GM21529 (cell line): ENCODE data around the gene MCAT.
"Not testable (repeated sequence)": the region's sequence is repeated elsewhere in the genome, so short reads cannot be mapped to it uniquely, and the experiment has no call there.

Source experiments
- ATAC-seq: cut with Tn5 transposase; IDR thresholded peaks from one replicate; pipeline ENCODE4 v1.9.1; 2021; ENCODE audit not compliant: unreplicated experiment

The MCAT gene

DNA sequence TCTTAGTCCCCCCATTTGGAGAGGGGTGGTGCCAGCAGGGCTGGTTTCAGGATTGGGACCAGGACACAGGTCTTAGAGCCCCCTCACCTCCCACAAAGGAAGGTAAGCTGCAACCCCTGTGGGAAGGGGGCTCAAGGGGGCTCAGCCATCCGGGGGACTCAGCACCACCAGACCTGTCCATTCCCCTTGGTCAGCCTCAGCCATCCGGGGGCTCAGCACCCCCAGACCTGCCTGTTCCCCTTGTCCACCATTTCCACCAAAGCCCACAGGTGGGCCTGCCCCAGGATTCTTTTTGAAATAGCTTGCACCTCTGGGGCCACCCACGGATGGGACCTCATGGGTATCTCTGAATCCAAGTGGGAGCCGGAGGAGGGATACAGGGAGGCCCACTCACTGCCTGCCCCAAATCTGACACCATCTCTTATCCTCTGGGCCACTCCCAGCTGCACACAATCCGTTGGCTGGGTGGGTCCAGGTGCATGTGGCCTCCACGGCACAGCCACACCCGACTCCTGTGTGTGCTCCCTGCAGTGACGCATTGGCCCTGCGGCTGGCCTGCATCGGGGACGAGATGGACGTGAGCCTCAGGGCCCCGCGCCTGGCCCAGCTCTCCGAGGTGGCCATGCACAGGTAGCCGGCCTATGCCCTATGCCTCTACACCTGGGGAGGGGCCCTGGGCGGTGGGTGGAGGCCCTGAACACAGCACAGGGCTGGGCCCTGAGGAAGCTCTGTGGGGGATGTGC is 15.9 kb downstream of the MCAT start:
- no peak for ATAC-seq

GRCh38 chr22:43126501-43127165 is 16.6 kb downstream of the MCAT start:
- no peak for ATAC-seq

DNA sequence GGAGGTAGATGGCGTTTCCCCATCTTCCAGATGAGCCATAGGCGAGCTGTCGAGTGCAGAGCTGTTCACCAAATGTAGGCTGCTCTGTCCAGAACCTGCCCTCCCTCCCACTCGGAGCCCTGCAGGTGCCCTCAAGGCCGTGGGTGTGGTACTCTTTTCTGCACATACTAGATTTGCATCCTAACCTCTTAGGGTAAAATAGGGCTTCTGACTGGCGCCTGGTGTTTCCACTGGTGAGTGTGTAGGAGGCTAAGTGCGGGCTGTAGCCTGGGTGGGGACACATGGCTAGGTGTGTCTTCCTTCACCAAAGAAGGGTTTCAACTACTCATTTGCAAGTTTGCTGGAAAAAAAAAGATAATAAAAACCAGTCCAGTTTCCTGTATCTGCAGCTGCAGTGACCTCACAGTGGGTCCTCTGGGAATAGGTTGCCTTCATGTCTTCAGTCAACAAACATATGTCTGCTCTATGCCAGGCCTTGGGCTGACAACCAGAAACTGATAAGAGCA is 24.2 kb downstream of the MCAT start:
- peak; percentile 72 for ATAC-seq

DNA sequence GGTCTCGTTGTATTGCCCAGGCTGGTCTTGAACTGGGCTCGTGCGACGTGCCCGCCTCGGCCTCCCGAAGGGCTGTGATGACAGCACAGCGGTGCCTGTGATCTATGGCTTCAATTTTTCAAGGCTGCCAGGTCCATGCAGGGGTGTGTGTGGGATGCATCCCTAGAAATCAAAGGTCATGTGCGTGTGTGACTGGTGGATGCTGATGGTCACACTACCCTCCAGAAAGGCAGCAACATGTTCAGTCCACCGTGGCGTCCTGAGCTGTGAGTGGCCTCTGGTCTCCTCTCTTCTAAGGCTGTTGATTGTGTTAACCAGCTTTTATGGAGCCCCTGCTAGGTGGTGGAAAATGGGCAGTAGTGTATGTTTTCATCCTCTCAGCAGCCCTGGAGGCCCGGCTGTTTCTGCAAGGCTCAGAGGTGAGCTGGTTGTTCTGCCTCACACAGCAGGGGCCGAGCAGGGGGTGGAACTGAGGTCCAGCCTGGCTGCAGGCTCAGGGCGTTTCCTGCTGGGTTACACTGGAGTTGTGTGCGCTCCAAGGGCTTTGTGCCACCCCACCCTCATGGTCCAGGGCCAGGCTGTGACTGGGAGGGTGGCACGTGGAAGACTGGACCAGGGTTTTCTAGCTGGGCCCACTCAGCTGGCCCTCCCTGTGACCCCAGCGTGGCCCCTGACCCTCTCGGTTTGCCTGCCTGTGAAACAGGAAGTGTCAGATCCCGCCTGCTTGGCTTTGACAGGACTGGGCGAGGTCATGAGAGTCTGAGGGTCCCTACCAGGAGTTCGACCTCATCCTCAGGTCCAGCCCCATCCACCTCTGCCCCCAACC is 25.0 kb downstream of the MCAT start:
- no peak for ATAC-seq

- no peak for ATAC-seq
Measured at GRCh38 chr22:43116932-43117331, 26.3 kb downstream of the MCAT start.

DNA sequence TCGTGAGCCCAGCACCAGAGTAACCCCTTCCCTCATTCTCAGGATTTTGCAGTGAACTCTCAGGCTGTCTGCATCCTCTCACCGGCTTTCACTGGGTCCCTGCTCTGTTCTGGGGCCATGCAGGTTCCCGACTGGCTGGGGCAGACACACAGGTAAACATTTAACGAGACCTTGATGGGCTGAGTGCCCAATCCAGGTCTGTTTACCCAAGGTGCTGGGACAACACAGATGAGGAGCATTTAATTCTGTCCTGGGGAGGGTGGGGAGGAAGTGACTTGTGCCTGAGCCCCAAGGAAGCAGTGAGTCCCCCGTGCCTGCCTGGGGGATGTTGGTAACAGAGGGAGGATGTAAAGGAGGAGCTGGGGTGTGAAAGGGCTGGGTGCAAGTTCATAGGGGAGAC is 28.2 kb downstream of the MCAT start:
- ATAC-seq, result no peak

GRCh38 chr22:43113526-43114251 is 29.5 kb downstream of the MCAT start:
- no peak for ATAC-seq

DNA sequence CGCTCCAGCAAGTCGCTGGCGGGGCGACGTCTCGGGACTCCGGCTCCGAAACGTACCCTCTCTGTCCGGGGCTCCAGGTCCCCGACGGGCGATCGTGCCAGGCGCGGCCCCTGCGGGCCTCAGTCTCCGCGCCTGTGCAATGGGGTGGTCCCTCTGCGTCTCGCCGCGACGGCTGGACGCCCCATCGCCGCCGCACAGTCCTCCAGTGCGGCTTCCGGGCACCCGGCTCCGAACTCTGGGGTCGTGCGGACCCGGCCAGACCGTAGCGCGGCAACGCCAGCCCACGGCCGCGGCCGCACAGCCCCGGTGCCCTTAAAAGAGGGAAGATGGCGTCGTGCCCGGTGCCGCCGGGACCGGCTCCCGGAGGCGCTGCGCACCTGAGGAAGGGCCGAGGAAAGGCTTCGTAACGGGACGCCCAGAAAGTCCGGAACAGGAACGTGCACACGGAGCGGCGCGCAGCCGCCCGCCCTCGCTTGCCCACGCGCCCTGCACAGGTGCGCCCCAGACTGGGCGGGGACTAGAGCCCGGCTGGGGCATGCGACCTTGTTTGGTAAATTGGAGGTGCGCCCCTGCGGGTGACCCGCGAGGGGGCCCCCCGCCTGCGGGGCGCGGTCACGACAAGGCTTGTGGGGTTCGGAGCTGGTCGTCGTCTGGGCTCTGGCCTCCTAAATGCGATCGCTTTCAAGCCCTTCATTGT is 32.1 kb downstream of the MCAT start:
- peak; percentile 55 for ATAC-seq

DNA sequence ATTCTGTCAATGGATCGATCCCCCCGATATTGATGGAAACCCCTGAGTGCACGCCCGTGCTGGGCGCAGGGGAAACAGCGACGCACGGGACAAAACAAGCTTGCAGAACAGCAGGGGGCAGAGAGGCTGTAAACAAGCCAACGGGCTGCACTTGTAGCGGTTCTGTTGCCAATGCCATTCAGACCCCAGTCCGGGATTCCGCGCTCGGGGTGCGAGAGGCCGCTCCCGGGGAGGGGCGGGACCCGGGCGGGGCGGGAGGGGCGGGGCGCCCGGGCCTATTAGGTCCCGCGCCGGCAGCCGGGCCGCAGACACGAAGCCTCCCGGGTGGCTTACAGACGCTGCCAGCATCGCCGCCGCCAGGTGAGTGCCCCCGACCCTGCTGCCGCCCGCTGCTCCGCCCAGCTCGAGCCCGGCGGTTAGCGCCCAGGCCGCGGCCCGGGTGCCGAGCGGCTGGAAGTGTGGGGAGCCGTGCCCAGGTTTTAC is 32.7 kb downstream of the MCAT start, which contains the start of gene BIK:
Gene BIK, plus strand, starts transcription at position 307 of the 483 bp plus-strand sequence. CDS start 13,273 bp downstream, outside the sequence.
- ATAC-seq, result peak; percentile 38

DNA sequence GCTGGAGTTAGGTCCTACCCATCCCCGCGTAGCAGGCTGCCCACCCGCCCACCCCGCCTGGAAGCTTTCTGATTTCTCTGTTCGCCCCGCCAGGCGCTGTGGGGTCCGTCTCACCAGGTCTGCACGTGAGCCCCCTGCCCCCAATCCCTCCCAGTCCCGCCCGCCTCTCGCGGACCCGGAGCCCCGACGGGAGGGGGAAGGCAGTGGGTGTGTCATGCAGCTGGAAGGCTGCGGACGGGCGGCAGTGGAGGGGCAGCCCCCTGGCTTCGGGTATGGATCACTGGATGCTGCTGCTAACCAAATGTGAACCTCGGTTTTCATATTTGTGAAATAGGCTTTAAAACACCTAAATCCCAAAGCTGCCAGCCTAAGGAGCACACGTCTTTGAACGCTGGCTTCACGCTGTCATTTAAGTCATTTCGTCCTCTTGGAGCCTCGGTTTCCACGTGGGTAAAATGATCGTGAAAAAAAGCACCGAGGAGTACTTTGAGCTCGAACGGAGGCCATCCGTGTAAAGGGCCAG is 33.2 kb downstream of the MCAT start:
- ATAC-seq, result no peak

DNA sequence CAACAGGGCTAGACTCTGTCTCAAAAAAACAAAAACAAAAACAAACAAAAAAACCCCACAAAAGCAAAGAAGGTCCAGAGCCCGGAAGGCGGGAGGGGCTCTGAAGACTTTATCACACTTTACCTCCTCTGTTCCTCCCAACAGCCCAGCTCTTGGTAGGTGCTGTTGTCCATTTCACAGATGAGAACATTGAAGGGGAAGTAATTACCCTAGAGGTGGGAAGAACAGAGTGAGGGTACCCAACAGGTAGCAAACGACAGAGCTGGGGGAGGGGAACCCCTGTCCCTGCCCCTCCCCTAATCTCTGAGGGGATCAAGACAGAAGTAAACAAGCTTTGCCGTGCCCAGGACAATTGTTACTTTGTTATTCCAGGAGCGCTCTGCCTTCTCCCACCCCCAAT is 33.7 kb downstream of the MCAT start:
- no peak for ATAC-seq

DNA sequence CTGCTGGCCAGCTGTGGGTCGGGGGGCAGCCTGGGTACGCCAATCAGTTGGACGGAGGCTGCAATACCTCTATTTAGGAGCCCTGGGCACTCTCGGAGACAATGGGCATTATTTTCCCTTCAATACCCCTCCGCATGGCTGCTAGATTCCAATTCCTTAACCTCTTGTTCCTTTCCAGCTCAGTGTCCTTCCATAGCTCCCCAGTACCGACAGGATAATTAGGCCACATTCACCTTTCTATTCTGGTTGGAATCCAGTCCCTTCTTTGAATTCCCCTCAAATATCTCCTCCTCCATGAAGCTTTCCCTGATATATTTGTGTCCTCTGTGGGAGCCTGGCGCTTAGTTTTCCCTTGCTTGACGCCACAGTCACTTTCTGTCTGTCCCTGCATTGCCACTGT is 36.9 kb downstream of the MCAT start:
- no peak for ATAC-seq

DNA sequence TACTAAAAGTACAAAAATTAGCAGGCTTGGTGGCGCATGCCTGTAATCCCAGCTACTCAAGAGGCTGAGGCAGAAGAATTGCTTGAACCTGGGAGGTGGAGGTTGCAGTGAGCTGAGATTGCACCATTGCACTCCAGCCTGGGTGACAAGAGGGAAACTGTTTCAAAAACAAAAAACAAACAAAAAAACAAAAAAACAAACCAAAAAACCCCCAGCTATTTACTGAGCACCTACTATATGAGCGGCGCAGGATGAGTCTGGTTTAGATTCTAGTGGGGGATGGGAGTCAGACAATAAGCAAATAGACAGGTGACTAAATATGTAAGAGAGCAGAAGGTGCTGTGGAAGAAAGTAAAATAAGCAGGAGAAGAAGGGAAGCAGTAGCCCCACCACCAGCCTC is 38.2 kb downstream of the MCAT start:
- not testable (repeated sequence) for ATAC-seq

- ATAC-seq, result not testable (repeated sequence)
Measured at GRCh38 chr22:43104056-43104625, 39.1 kb downstream of the MCAT start.

DNA sequence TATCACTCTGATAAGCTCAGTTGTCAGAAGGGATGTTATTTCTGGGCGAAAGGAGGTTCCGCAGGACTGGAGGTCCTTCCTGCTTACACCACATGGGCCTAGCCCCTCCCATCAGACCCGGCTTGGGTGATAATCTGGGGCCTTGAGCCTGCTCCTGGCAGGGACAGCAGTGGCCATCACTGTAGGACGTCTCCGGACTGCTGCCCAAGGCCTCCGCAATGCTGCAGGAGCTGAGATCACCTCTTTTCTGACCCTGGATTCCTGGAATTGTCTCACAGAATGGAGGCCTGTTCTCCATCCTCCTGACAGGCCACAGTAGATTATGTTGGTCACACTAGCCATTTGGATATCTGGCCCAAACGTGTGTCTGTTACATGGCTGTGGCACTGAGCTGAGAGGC is 41.9 kb downstream of the MCAT start:
- ATAC-seq, result no peak

DNA sequence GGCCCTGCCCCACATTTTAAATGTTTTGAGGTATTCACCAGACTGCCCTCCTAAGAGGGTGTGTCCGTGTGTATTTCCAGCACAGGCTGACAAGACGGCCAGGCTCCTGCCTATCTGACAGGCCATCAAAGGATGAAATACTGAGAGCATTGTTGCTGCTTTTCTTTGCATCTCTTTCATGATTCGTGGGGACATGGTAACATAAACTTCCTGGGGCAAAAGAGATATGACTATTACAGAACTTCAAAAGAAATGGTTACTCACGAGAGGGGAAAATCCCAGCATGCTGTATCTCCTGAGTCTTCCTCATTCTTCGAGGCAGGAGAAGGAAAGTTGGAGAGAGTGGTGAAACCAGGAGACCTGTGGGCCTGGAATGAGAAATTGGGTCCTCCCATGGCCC is 43.0 kb downstream of the MCAT start:
- ATAC-seq, result no peak

DNA sequence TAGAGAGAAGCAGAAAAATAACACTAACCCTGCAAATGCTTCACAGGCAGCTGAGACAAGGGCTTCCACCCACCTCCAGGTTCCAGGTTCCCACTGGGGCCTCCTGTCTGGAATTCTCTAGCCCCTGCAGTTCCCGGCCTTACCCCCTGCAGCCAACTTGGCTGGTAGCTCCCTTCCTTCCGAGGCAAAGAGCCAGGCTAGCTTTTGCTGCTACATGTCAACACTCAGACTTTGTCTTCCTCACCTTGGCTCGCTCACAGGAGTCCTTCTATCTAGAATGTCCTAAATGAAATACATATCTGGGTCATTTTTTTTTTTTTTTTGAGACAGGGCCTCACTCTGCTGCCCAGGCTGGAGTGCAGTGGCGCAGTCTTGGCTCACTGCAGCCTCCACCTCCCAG is 44.1 kb downstream of the MCAT start:
- no peak for ATAC-seq

- ATAC-seq, result no peak
Measured at GRCh38 chr22:43098356-43098755, 44.8 kb downstream of the MCAT start.

DNA sequence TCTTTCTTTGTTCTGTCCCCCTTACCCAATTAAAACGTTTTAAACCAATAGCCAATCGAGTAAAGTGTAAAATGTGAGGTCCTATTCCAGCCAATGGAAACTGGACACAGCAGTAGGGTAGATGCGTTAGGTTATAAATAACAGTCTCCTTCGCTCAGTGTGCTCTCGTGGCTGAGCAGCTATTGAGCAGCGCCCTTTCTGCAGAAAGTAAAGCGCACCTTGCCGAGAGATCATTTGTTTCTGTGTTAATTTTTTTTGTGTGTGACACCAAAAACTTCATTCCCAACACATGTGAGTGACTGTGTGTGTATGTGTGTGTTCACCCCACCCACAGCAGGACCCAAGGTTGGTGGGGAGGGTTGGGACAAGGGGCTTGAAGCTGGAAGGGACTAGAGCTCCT is 46.8 kb downstream of the MCAT start:
- no peak for ATAC-seq

GRCh38 chr22:43094551-43094950 is 48.6 kb downstream of the MCAT start:
- no peak for ATAC-seq
